Parietal lobe (tissue), 1 donor: ENCODE measurements around the gene BEX5. TPM values are rescaled to one million over a fixed set of nuclear protein-coding genes. Genes with fewer than 3 reads are reported as not detected.

Source experiments
- total RNA-seq: library from RNA; depleted of rRNA; stranded (reverse); fragments of >200 nt; gene quantifications from one replicate; pipeline ENCODE4 v1.2.3, GENCODE V29; 2014

BEX5 gene
- total RNA-seq: 24.7 TPM

DNA sequence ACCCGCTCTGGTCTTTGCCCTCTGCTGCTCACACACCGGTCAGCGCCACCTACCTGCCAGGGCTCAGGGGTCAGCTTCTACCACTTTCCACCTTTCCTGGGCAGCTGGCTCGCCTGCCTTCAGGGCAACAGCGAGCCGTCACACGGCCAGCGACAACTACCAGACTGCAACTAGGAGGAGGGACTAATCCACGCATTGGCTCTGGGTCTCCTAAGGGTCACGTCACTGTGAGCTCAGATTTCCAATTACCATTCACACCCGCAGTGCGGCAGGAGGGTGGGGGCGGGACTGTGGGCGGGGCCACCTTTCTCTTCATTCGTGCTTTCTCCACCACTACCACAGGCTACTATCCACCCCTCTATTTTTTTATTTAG lies at the start of gene BEX5:
Gene BEX5 (minus strand): TSS at position 172 of the 374 bp plus-strand sequence. CDS start 1,712 bp downstream, outside the sequence.

GRCh38 chrX:102142274-102142673 lies 13.5 kb downstream of the BEX5 start, which contains the start of gene TCEAL6:
TCEAL6 (minus strand) TSS chrX:102142481.

GRCh38 chrX:102125436-102125835 lies 30.3 kb downstream of the BEX5 start, which contains the start of gene TCEAL2:
TCEAL2 (plus strand) TSS chrX:102125679; CDS start chrX:102126831, 1,152 bp downstream.

Other genes starting within 250 kb of the BEX5 start
- gene ZMAT1, start 223.9 kb downstream of the BEX5 start, total RNA-seq: 22.8 TPM
- gene TCEAL2, start 30.3 kb downstream of the BEX5 start, total RNA-seq: 29.4 TPM
- gene TCEAL6, start 13.5 kb downstream of the BEX5 start, total RNA-seq: 5.9 TPM
- gene TCP11X1, start 59.3 kb upstream of the BEX5 start, total RNA-seq: not detected
- gene NXF2, start 91.2 kb upstream of the BEX5 start, total RNA-seq: not detected